Measurements from ENCODE around the gene SPANXD.

GRCh38 chrX:141669689-141670088 is 28.9 kb downstream of the SPANXD start:
- TF ChIP-seq, protein P1, sequence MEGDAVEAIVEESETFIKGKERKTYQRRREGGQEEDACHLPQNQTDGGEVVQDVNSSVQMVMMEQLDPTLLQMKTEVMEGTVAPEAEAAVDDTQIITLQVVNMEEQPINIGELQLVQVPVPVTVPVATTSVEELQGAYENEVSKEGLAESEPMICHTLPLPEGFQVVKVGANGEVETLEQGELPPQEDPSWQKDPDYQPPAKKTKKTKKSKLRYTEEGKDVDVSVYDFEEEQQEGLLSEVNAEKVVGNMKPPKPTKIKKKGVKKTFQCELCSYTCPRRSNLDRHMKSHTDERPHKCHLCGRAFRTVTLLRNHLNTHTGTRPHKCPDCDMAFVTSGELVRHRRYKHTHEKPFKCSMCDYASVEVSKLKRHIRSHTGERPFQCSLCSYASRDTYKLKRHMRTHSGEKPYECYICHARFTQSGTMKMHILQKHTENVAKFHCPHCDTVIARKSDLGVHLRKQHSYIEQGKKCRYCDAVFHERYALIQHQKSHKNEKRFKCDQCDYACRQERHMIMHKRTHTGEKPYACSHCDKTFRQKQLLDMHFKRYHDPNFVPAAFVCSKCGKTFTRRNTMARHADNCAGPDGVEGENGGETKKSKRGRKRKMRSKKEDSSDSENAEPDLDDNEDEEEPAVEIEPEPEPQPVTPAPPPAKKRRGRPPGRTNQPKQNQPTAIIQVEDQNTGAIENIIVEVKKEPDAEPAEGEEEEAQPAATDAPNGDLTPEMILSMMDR (IDR thresholded peaks at IDR 0.05) = no peak
- TF ChIP-seq POLR2A (IDR thresholded peaks at IDR 0.05) = no peak

Measured in testis (tissue), 2 donors.